ENCODE data around the gene SPON1. TPM values are rescaled to one million over a fixed set of nuclear protein-coding genes. Genes with fewer than 3 reads are reported as not detected.
"Not testable (repeated sequence)": the region's sequence is repeated elsewhere in the genome, so short reads cannot be mapped to it uniquely, and the experiment has no call there.

SPON1 gene
- total RNA-seq, 1 experiment from 2014 or later = not detected

- DNase-seq (ENCODE audit: low read depth) = peak; percentile 14
These were observed 67.7 kb downstream of the SPON1 start for GRCh38 chr11:14029971-14030920.

GRCh38 chr11:14035526-14035925 lies 73.0 kb downstream of the SPON1 start:
- not testable (repeated sequence) for DNase-seq (ENCODE audit: low read depth)

- no peak for DNase-seq (ENCODE audit: low read depth)
These were observed 73.9 kb downstream of the SPON1 start for GRCh38 chr11:14036469-14036868.

GRCh38 chr11:14041040-14041439 lies 78.5 kb downstream of the SPON1 start:
- no peak for DNase-seq (ENCODE audit: low read depth)

- DNase-seq (ENCODE audit: low read depth) = no peak
These were observed 79.0 kb downstream of the SPON1 start for GRCh38 chr11:14041565-14041964.

GRCh38 chr11:14042686-14043465 lies 80.4 kb downstream of the SPON1 start:
- no peak for DNase-seq (ENCODE audit: low read depth)

GRCh38 chr11:14044916-14045315 lies 82.4 kb downstream of the SPON1 start:
- no peak for DNase-seq (ENCODE audit: low read depth)

- no peak for DNase-seq (ENCODE audit: low read depth)
These were observed 82.9 kb downstream of the SPON1 start for GRCh38 chr11:14045417-14045816.

- DNase-seq (ENCODE audit: low read depth) = no peak
These were observed 89.7 kb downstream of the SPON1 start for GRCh38 chr11:14052198-14052597.

- no peak for DNase-seq (ENCODE audit: low read depth)
These were observed 91.9 kb downstream of the SPON1 start for GRCh38 chr11:14054116-14055107.

- no peak for DNase-seq (ENCODE audit: low read depth)
These were observed 93.4 kb downstream of the SPON1 start for GRCh38 chr11:14055936-14056335.

- DNase-seq (ENCODE audit: low read depth) = no peak
These were observed 95.5 kb downstream of the SPON1 start for GRCh38 chr11:14058061-14058460.

GRCh38 chr11:14059491-14059890 lies 97.0 kb downstream of the SPON1 start:
- no peak for DNase-seq (ENCODE audit: low read depth)

- DNase-seq (ENCODE audit: low read depth) = no peak
These were observed 99.2 kb downstream of the SPON1 start for GRCh38 chr11:14061721-14062120.

- no peak for DNase-seq (ENCODE audit: low read depth)
These were observed 102.6 kb downstream of the SPON1 start for GRCh38 chr11:14065141-14065540.

GRCh38 chr11:14065681-14066080 lies 103.2 kb downstream of the SPON1 start:
- no peak for DNase-seq (ENCODE audit: low read depth)

GRCh38 chr11:14067686-14068085 lies 105.2 kb downstream of the SPON1 start:
- DNase-seq (ENCODE audit: low read depth) = peak; percentile 62

GRCh38 chr11:14070896-14071295 lies 108.4 kb downstream of the SPON1 start:
- DNase-seq (ENCODE audit: low read depth) = no peak

GRCh38 chr11:14073849-14074476 lies 111.4 kb downstream of the SPON1 start:
- DNase-seq (ENCODE audit: low read depth) = peak; percentile 6

All from HT1080 (cell line).